Measurements from ENCODE around the gene CRIP2.

The CRIP2 gene

GRCh38 chr14:105456736-105457617, 17.6 kb upstream of the CRIP2 start:
- peaks cover 34% of the 10 kb centered on the region for H3K36me3 ChIP-seq (replicated peaks; ENCODE audit: low read depth, low read length)
- H3K4me1 ChIP-seq (ENCODE audit: low read length) = no peaks in the 10 kb centered on the region
- TF ChIP-seq EZH2phosphoT487 (IDR thresholded peaks at IDR 0.05; ENCODE audit: low read depth) (no peak), CTCF (IDR thresholded peaks at IDR 0.05; ENCODE audit: low read depth, low read length) (no peak)
- no peak overlapping the region for H2AFZ ChIP-seq (ENCODE audit: low read depth, low read length)
- H3K4me2 ChIP-seq (ENCODE audit: low read length) = no peak overlapping the region
- H3K4me3 ChIP-seq (ENCODE audit: low read length) = no peak overlapping the region
- no peak overlapping the region for H3K27ac ChIP-seq (ENCODE audit: low read length)
- no peaks in the 10 kb centered on the region for H3K27me3 ChIP-seq (ENCODE audit: low read depth, low read length)
- H3K79me2 ChIP-seq (ENCODE audit: low read length) = no peaks in the 10 kb centered on the region
- no peaks in the 10 kb centered on the region for H3K9me3 ChIP-seq (ENCODE audit: insufficient read depth, low read length)
- H3K9ac ChIP-seq (ENCODE audit: low read length) = no peak overlapping the region
- H4K20me1 ChIP-seq (ENCODE audit: insufficient read depth, low read length) = no peaks in the 10 kb centered on the region

GRCh38 chr14:105458010-105458409, 16.6 kb upstream of the CRIP2 start:
- Histone ChIP-seq H3K4me2 (ENCODE audit: low read length) (no peak overlapping the region), H3K9ac (ENCODE audit: low read length) (no peak overlapping the region), H3K9me3 (ENCODE audit: insufficient read depth, low read length) (no peaks in the 10 kb centered on the region), H4K20me1 (ENCODE audit: insufficient read depth, low read length) (no peaks in the 10 kb centered on the region), H2AFZ (ENCODE audit: low read depth, low read length) (no peak overlapping the region), H3K4me1 (ENCODE audit: low read length) (no peaks in the 10 kb centered on the region), H3K36me3 (replicated peaks; ENCODE audit: low read depth, low read length) (peaks cover 26% of the 10 kb centered on the region), H3K4me3 (ENCODE audit: low read length) (no peak overlapping the region), H3K27me3 (ENCODE audit: low read depth, low read length) (no peaks in the 10 kb centered on the region), H3K27ac (ENCODE audit: low read length) (no peak overlapping the region), H3K79me2 (ENCODE audit: low read length) (no peaks in the 10 kb centered on the region)
- TF ChIP-seq CTCF (IDR thresholded peaks at IDR 0.05; ENCODE audit: low read depth, low read length) (no peak), EZH2phosphoT487 (IDR thresholded peaks at IDR 0.05; ENCODE audit: low read depth) (no peak)

- H3K4me1 ChIP-seq (ENCODE audit: low read length) = no peaks in the 10 kb centered on the region
- no peaks in the 10 kb centered on the region for H4K20me1 ChIP-seq (ENCODE audit: insufficient read depth, low read length)
- no peaks in the 10 kb centered on the region for H3K27me3 ChIP-seq (ENCODE audit: low read depth, low read length)
- H3K4me3 ChIP-seq (ENCODE audit: low read length) = no peak overlapping the region
- H3K4me2 ChIP-seq (ENCODE audit: low read length) = no peak overlapping the region
- H2AFZ ChIP-seq (ENCODE audit: low read depth, low read length) = no peak overlapping the region
- H3K36me3 ChIP-seq (replicated peaks; ENCODE audit: low read depth, low read length) = peaks cover 30% of the 10 kb centered on the region
- TF ChIP-seq EZH2phosphoT487 (IDR thresholded peaks at IDR 0.05; ENCODE audit: low read depth) (no peak), CTCF (IDR thresholded peaks at IDR 0.05; ENCODE audit: low read depth, low read length) (no peak)
- H3K9ac ChIP-seq (ENCODE audit: low read length) = no peak overlapping the region
- H3K27ac ChIP-seq (ENCODE audit: low read length) = no peak overlapping the region
- H3K9me3 ChIP-seq (ENCODE audit: insufficient read depth, low read length) = no peaks in the 10 kb centered on the region
- no peaks in the 10 kb centered on the region for H3K79me2 ChIP-seq (ENCODE audit: low read length)
Observed at GRCh38 chr14:105458571-105458970, 16.1 kb upstream of the CRIP2 start.

GRCh38 chr14:105460116-105460515, 14.5 kb upstream of the CRIP2 start:
- Histone ChIP-seq H3K9ac (ENCODE audit: low read length) (no peak overlapping the region), H3K27ac (ENCODE audit: low read length) (no peak overlapping the region), H4K20me1 (ENCODE audit: insufficient read depth, low read length) (no peaks in the 10 kb centered on the region)

More at GRCh38 chr14:105460116-105460515, 14.5 kb upstream of the CRIP2 start:
- H3K36me3 ChIP-seq (replicated peaks; ENCODE audit: low read depth, low read length) = peaks cover 36% of the 10 kb centered on the region
- no peaks in the 10 kb centered on the region for H3K27me3 ChIP-seq (ENCODE audit: low read depth, low read length)
- H3K79me2 ChIP-seq (ENCODE audit: low read length) = no peaks in the 10 kb centered on the region
- TF ChIP-seq EZH2phosphoT487 (IDR thresholded peaks at IDR 0.05; ENCODE audit: low read depth) = no peak
- no peak for TF ChIP-seq CTCF (IDR thresholded peaks at IDR 0.05; ENCODE audit: low read depth, low read length)
- no peaks in the 10 kb centered on the region for H3K4me1 ChIP-seq (ENCODE audit: low read length)
- no peak overlapping the region for H3K4me3 ChIP-seq (ENCODE audit: low read length)
- no peak overlapping the region for H2AFZ ChIP-seq (ENCODE audit: low read depth, low read length)
- H3K9me3 ChIP-seq (ENCODE audit: insufficient read depth, low read length) = no peaks in the 10 kb centered on the region
- no peak overlapping the region for H3K4me2 ChIP-seq (ENCODE audit: low read length)

Data from OCI-LY3 (cell line).